A549 (cell line): ENCODE measurements around the gene LRRD1. TPM values are rescaled to one million over a fixed set of nuclear protein-coding genes. Genes with fewer than 3 reads are reported as not detected.

Experiments
- ATAC-seq, 2 experiments: fragments of 200-7000 bp in 1 of 2; fragments of >200 bp in 1 of 2; cut with Nextera tagmentation in 1 of 2; cut with Tn5 transposase in 1 of 2; 3 replicates each; pipeline versions ENCODE4 v1.8.0 to v1.9.1; 2018 to 2020; ENCODE audit warnings: mild to moderate bottlenecking in 1 of 2, moderate library complexity in 1 of 2
- CTCF ChIA-PET: fragments of 300-600 bp; sonication (Branson Sonifier 250); formaldehyde crosslinking; extraction: SDS; loops from one replicate; lab custom pipeline; 2021; ENCODE audit warnings: antibody characterized with exemption, inconsistent platforms; lab: Yijun Ruan, JAX
- POLR2A ChIA-PET: fragments of 350-600 bp; formaldehyde crosslinking; extraction: SDS; loops from one replicate; lab custom pipeline; 2021; ENCODE audit warnings: antibody characterized with exemption, inconsistent platforms; lab: Yijun Ruan, JAX
- DNase-seq, 2 experiments: peaks; one replicate each; pipeline versions ENCODE4 v3.0.0 to v3.0.0-alpha.2; 2011 to 2016; ENCODE audit warnings: low read depth in 1 of 2, low spot score in 1 of 2
- FAIRE-seq: peaks from 2 replicates; lab custom pipeline; 2011; peaks lifted over from hg19 to GRCh38; lab: Jason Lieb, UNC
- H3K27ac ChIP-seq, 2 experiments: fragments of >200 bp; sonication (Bioruptor Twin); formaldehyde crosslinking; 3 replicates each; pipeline ENCODE4 v1.5.1; 2016 to 2017
- H3K4me1 ChIP-seq: fragments of >200 bp; sonication (Bioruptor Twin); formaldehyde crosslinking; 3 replicates; pipeline ENCODE4 v1.6.1; 2016
- H3K4me2 ChIP-seq: fragments of >200 bp; sonication (Bioruptor Twin); formaldehyde crosslinking; 3 replicates; pipeline ENCODE4 v1.6.1; 2016
- H3K4me3 ChIP-seq: fragments of >200 bp; sonication (Bioruptor Twin); formaldehyde crosslinking; 3 replicates; pipeline ENCODE4 v1.5.1; 2016
- H3K9me3 ChIP-seq: fragments of >200 bp; sonication (Bioruptor Twin); formaldehyde crosslinking; 3 replicates; pipeline ENCODE4 v1.6.1; 2016
- CHD2 ChIP-seq: fragments of 150-350 bp; IDR thresholded peaks from 2 replicates; pipeline ENCODE4 v1.6.1; 2014; ENCODE audit warnings: low read length; ENCODE audit not compliant: partially characterized antibody
- FOSL2 ChIP-seq, 2 experiments: fragments of 450-650 bp in 1 of 2; fragments of >200 bp in 1 of 2; sonication (Bioruptor Twin) in 1 of 2; formaldehyde crosslinking; IDR thresholded peaks; 2 replicates each; pipeline versions ENCODE4 v1.5.0 to v1.6.1; 2016 to 2020; ENCODE audit warnings: mild to moderate bottlenecking in 1 of 2, moderate library complexity in 1 of 2
- HEYL ChIP-seq: fragments of 250-450 bp; sonication (Bioruptor Pico); IDR thresholded peaks from 2 replicates; pipeline ENCODE4 v1.8.0; 2021; ENCODE audit warnings: mild to moderate bottlenecking, moderate library complexity
- HOXA7 ChIP-seq: fragments of 250-450 bp; sonication (Bioruptor Pico); IDR thresholded peaks from 2 replicates; pipeline ENCODE4 v1.5.0; 2020; ENCODE audit warnings: mild to moderate bottlenecking, moderate library complexity
- MAZ ChIP-seq: fragments of 150-350 bp; IDR thresholded peaks from 2 replicates; pipeline ENCODE4 v1.6.1; 2014; ENCODE audit warnings: antibody characterized with exemption, low read depth, low read length, borderline replicate concordance
- MYC ChIP-seq: IDR thresholded peaks from 2 replicates; pipeline ENCODE4 v1.6.1; 2012; ENCODE audit warnings: mild to moderate bottlenecking, inconsistent platforms, low read length, improper control_type of control experiment, borderline replicate concordance
- NPAS2 ChIP-seq: fragments of 250-450 bp; sonication (Bioruptor Pico); IDR thresholded peaks from 2 replicates; pipeline ENCODE4 v1.8.0; 2022; ENCODE audit warnings: mild to moderate bottlenecking, moderate library complexity, borderline replicate concordance
- NR3C1 ChIP-seq: fragments of >200 bp; sonication (Bioruptor Twin); formaldehyde crosslinking; IDR thresholded peaks from 3 replicates; pipeline ENCODE4 v1.6.1; 2017
- PBX3 ChIP-seq: IDR thresholded peaks from 2 replicates; pipeline ENCODE4 v1.6.1; 2012
- POLR2AphosphoS2 ChIP-seq: conservative IDR thresholded peaks from 2 replicates; pipeline ENCODE4 v1.6.1; 2012; ENCODE audit warnings: low read length, improper control_type of control experiment, inconsistent platforms
- RAD21 ChIP-seq, 2 experiments: fragments of >200 bp in 1 of 2; sonication (Bioruptor Twin) in 1 of 2; formaldehyde crosslinking in 1 of 2; IDR thresholded peaks in 1 of 2; conservative IDR thresholded peaks in 1 of 2; 2 replicates in 1 of 2; 3 replicates in 1 of 2; pipeline ENCODE4 v1.6.1; 2012 to 2018; ENCODE audit warnings: inconsistent platforms in 1 of 2
- RNF2 ChIP-seq: fragments of 200-600 bp; sonication (generic); IDR thresholded peaks from 2 replicates; pipeline ENCODE4 v1.6.1; 2016; ENCODE audit warnings: low read depth, mild to moderate bottlenecking, antibody characterized with exemption, moderate library complexity, borderline replicate concordance
- ZFP36 ChIP-seq: fragments of 450-650 bp; IDR thresholded peaks from 2 replicates; pipeline ENCODE4 v1.6.1; 2014; ENCODE audit warnings: borderline replicate concordance; ENCODE audit not compliant: partially characterized antibody
- ZNF302 ChIP-seq: fragments of 250-450 bp; sonication (Bioruptor Pico); IDR thresholded peaks from 2 replicates; pipeline ENCODE4 v1.9.0; 2021; ENCODE audit warnings: inconsistent platforms, mild to moderate bottlenecking, moderate library complexity
- ZSCAN20 ChIP-seq: fragments of 250-450 bp; sonication (Bioruptor Pico); IDR thresholded peaks from 2 replicates; pipeline ENCODE4 v1.8.0; 2022; ENCODE audit warnings: mild to moderate bottlenecking, moderate library complexity
- WGBS: methylation state at CpG from one replicate; pipeline ENCODE4 v1.1.6; 2017; ENCODE audit errors: missing lambda C conversion rate; 5-methylcytosine and 5-hydroxymethylcytosine counted together
- polyA plus RNA-seq, 4 experiments: library from polyadenylated mRNA; depleted of rRNA in 3 of 4; stranded (reverse); fragments of >200 nt; fragmentation: RNase III in 1 of 4; extraction: RNeasy Plus Mini Kit Qiagen cat#74134 plus additional on column Dnase treatment in 1 of 4; gene quantifications; 2 replicates in 3 of 4; 3 replicates in 1 of 4; pipeline ENCODE4 v1.2.3, GENCODE V29; 2011 to 2017
- TF ChIP-seq, protein P1 (sequence below): IDR thresholded peaks from 2 replicates; pipeline ENCODE4 v1.6.1; 2012

Gene LRRD1
- polyA plus RNA-seq, 2 of the 4 experiments (the other 2 are of a cell fraction) = not detected

- WGBS = 4% methylated on average over 1 of the region's 1 CpG
- Histone ChIP-seq H3K27ac (no peak overlapping the region), H3K4me2 (no peak overlapping the region), H3K4me1 (no peaks in the 10 kb centered on the region)
- POLR2A ChIA-PET = no interaction called here
- ATAC-seq (no peak), FAIRE-seq (no peak), DNase-seq (no peak)
- TF ChIP-seq, protein P1, sequence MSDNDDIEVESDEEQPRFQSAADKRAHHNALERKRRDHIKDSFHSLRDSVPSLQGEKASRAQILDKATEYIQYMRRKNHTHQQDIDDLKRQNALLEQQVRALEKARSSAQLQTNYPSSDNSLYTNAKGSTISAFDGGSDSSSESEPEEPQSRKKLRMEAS = no peak
- no peak for TF ChIP-seq CHD2
- no peak for TF ChIP-seq MAZ
- no peak for TF ChIP-seq PBX3
- no peak for TF ChIP-seq ZSCAN20 (CRISPR knock-in tag)
- no peak for TF ChIP-seq ZFP36
- TF ChIP-seq, all 56 proteins: peak for 0
- CTCF ChIA-PET = interaction anchor here (0.6 kb wide), 1 partner anchor 1911 kb away, joined by 3 read pairs; no protein-coding TSS in a partner anchor
- Histone ChIP-seq H3K4me3 (no peak overlapping the region), H3K9me3 (no peaks in the 10 kb centered on the region)
Measured at GRCh38 chr7:92161271-92161670, 17.7 kb downstream of the LRRD1 start.

GRCh38 chr7:92158660-92159575 lies 20.0 kb downstream of the LRRD1 start:
- WGBS = 52% methylated on average over 2 of the region's 3 CpGs
- POLR2A ChIA-PET = no interaction called here
- Histone ChIP-seq H3K9me3 (no peaks in the 10 kb centered on the region), H3K27ac (no peak overlapping the region), H3K4me2 (no peak overlapping the region), H3K4me3 (no peak overlapping the region)
- CTCF ChIA-PET = interaction anchor here (1.6 kb wide), 1 partner anchor 20 kb away, joined by 3 read pairs; the partner anchor contains the start of gene LRRD1
- no peak for ATAC-seq
- TF ChIP-seq FOSL2 (IDR thresholded peaks at IDR 0.05) (no peak), FOSL2 (CRISPR knock-in tag; IDR thresholded peaks at IDR 0.05) (no peak), ZNF302 (CRISPR knock-in tag) (no peak), RAD21 (conservative IDR thresholded peaks at IDR 0.05 in 1 of 2, IDR thresholded peaks at IDR 0.05 in 1 of 2) (no peak), MYC (no peak), HEYL (CRISPR knock-in tag) (no peak), RNF2 (no peak), NPAS2 (CRISPR knock-in tag) (no peak), CHD2 (no peak)
- TF ChIP-seq, all 56 proteins: peak for 0
- no peak for FAIRE-seq
- no peaks in the 10 kb centered on the region for H3K4me1 ChIP-seq
- DNase-seq = no peak

- FAIRE-seq (no peak), DNase-seq (no peak), ATAC-seq (no peak)
- no peak overlapping the region for H3K4me2 ChIP-seq
- H3K4me3 ChIP-seq = no peak overlapping the region
- no peaks in the 10 kb centered on the region for H3K4me1 ChIP-seq
- TF ChIP-seq NR3C1 (no peak), FOSL2 (IDR thresholded peaks at IDR 0.05) (no peak), FOSL2 (CRISPR knock-in tag; IDR thresholded peaks at IDR 0.05) (no peak), POLR2AphosphoS2 (no peak), HOXA7 (CRISPR knock-in tag) (no peak)
- H3K27ac ChIP-seq = no peak overlapping the region
- CTCF ChIA-PET = interaction anchor here (1.4 kb wide), 1 partner anchor 22 kb away, joined by 4 read pairs; the partner anchor contains the start of gene LRRD1
- H3K9me3 ChIP-seq = no peaks in the 10 kb centered on the region
- POLR2A ChIA-PET = no interaction called here
Measured at GRCh38 chr7:92156990-92157389, 22.0 kb downstream of the LRRD1 start.
